Stimulated activated CD4-positive, alpha-beta T cell treated with anti-CD3 and anti-CD28 coated beads, TNF-alpha, amount 100 ng/mL, for 4 hours (primary cell): ENCODE results near the gene EPYC.

Experiments used
- DNase-seq, 3 experiments: peaks; one replicate each; pipeline ENCODE4 v3.0.0-alpha.2; 2020; ENCODE audit warnings: low read depth in 3 of 3

EPYC gene

GRCh38 chr12:90954921-90955320 lies 49.9 kb downstream of the EPYC start, which contains the start of gene CCER1:
Gene CCER1 (minus strand): TSS chr12:90955176. CDS start chr12:90954742, 434 bp downstream.
- no peak for DNase-seq

DNA sequence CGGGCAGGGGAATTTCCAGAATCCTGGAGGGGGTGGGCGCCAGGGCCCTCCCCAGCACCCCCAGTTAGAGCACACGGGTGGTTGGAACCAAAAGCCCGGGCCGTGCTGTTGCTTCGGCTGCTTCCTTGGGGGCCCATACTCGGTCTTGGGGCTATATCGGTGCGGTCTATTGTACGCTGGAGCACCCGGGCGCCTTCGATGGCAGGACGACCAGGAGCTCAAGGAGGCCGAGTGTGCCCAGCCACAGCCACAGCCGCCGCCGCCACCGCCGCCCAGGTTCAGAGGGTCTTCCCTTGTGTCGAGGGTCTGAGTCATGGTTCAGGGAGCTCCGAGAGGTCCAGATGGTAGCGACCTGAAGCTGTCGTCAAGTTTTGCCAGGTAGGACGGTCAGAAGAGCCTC lies 50.3 kb downstream of the EPYC start:
- DNase-seq, result no peak

DNA sequence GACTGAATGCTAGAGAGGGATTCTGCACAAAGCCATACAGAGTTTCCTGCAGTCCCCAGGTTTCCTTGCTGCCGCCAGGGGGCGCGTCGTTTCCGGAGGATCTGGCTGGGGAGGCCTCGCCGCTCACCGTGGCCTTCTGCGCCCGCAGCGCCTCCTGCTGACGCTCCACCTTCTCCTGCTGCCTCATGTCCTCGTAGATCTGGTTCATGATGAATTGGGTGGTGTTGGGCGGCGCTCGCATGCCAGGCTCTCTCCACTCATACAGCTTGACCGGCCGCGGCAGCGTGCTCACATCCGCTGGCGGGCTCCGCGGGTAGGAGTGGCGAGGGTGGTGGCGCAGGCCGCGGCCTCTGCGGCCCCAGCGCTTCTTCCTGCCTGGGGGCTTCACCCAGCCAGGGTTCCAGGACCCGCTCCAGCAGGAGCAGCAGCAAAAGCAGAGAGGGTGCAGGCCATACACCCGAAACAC lies 50.8 kb downstream of the EPYC start:
- DNase-seq, result no peak

GRCh38 chr12:90951432-90952105 lies 53.2 kb downstream of the EPYC start:
- no peak for DNase-seq

DNA sequence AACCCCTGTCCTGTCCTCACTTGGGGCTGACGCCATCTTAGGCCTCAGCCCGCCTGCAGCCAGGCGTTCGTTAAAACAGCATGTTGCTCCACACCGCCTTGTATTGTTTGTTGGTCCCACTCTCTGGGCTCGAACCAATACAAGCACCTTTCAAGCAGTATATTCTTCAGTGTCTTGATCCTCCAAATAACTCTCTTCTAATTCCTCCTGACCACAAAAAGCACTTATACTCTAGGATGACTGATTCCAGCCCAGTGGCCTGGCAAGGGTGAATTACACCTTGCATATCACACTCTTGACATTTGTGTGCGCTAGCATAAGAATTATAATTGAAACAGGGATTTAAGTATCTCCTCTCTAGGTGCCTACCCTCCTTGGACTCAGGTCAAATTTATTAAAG lies 56.9 kb downstream of the EPYC start:
- DNase-seq, result no peak

DNA sequence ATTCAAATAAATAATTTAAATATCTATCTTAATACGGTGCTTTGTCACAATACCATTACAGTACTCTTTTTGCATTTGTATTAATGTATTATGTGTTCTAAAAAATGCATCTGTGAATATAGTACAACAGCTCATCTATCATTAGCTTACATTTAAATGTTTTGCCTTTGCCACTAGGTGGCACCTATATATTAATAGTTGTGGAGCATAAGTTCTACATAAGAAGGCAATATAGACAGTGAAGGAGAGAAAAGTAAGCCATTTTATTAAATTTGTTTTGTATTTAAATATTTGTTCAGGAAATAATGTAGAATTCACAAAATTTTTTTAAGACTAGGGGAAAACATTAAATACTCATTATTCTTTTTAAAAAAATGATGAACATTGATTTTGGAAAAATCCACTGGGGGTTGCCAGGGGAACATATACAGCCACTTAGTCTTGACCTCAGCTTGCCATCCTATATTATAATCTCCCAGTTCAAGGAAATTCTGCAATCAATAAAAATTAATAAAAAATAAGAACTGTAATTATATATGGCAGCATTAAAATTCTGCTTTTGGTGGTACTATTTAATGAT lies 59.6 kb downstream of the EPYC start:
- DNase-seq, result no peak

GRCh38 chr12:90943255-90943654 lies 61.5 kb downstream of the EPYC start:
- no peak for DNase-seq

- DNase-seq, result no peak
These were observed 63.8 kb downstream of the EPYC start for GRCh38 chr12:90940872-90941499.

- DNase-seq, result no peak
These were observed 65.4 kb downstream of the EPYC start for GRCh38 chr12:90939382-90939781.

GRCh38 chr12:90938451-90938850 lies 66.3 kb downstream of the EPYC start:
- DNase-seq, result no peak

GRCh38 chr12:90937651-90938050 lies 67.1 kb downstream of the EPYC start:
- DNase-seq, result no peak

DNA sequence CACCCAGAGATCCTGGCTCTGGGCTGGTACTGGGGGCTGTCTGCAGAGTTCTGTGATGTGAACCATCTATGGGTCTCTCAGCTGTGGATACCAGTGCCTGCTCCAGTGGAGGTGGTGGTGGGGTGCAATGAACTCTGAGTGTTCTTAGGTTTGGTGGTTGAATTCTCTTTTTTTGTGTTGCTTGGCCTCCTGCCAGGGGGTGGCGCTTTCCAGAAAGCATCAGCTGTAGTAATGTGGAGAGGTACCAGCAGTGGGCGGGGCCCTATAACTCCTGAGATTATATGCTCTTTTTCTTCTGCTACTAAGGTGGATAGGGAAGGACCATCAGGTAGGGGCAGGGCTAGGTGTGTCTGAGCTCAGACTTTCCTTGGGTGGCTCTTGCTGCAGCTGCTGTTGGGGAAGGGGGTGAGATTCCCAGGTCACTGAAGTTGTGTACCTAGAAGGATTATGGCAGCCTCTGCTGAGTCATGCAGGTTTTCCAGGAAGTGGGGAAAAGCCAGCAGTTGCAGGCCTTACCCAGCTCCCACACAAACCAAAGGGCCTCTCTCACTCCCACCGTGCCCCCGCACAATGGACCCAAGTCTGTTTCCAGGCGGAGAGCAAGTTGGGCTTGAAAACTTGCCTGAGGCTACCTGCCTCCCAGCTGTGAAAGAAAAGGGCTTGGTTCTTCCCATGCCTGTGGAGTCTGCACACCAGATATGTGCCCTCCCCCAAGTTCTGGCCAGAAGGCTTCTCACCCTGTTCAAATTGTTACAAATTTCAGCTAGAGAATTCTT lies 68.4 kb downstream of the EPYC start:
- DNase-seq, result no peak

DNA sequence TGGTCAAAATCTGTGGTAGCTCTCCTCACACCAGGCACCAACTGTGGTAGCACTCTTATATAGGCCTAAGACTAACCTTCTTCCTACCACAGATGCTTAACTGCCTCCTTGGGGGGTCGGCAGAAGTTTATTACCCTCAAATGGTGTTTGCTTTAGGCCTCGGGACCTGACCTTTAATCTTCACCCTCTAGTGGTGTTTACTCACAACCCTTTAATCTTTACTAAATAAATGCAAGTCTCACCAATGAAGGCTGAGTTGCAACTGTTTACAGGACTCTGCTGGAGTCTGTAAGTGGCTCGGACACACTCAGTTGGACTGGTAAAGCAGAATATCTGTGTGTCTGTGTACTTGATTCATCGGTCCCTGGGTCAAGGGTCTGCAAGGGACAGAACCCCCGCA lies 79.2 kb downstream of the EPYC start:
- no peak for DNase-seq

- DNase-seq, result no peak
These were observed 80.4 kb downstream of the EPYC start for GRCh38 chr12:90924406-90924805.

GRCh38 chr12:90922145-90922627 lies 82.6 kb downstream of the EPYC start:
- no peak for DNase-seq

DNA sequence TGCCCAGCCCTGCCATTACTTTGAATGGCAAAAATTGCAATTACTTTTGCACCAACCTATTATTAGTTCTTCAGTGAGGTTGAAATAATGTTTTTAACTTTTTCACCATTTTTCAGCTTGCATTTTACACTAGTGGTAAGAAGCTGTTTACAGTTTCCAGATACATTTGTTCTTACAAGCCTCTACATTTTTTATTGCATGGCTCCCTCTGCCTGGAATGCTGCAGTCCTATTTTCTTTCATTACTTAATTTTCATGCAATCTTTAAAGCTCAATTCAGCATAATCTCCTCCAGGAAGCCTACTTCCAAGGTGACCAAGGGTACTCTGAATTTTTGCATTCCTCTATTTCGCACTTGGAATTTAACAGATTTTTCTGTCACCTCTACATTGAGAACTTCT lies 83.2 kb downstream of the EPYC start:
- DNase-seq, result no peak

DNA sequence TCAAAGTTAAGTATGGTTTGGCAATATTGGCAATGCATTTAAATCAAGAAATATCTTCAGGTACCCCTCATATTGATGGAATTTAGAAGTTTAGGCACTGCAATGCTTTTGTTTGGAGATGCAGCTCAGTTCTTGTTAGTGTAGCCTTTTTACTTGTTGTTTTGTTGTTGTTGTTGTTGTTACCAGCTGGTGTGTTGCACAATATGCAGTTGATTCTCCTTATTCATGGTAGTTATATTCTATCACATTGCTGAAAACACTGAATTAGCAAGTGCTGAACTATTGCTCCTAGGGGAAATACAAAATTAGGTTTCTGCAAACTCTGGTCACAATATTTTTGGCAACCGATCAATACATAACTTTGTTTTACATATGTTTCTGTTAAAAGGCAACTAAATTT lies 84.5 kb downstream of the EPYC start:
- no peak for DNase-seq

GRCh38 chr12:90917431-90917830 lies 87.3 kb downstream of the EPYC start:
- DNase-seq, result no peak

GRCh38 chr12:90916516-90916915 lies 88.3 kb downstream of the EPYC start:
- no peak for DNase-seq

DNA sequence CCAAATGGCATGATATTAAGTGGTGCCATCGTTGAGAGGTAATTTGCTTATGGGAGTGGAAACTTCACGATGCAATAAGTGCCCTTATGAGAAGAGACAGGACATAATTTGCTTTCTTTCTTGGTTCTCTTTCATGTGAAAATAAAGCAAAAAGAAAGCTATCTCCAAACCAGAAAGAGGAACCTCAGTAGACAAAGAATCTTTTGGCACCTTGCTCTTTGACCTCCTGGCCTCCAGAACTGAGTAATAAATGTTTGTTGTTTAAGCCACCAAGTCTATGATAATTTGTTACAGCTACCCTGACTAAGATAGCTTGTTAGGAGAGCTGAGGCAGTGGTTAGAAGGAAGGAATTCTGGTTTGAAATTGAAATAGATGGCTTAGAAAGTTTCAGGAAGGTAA lies 89.4 kb downstream of the EPYC start:
- no peak for DNase-seq
